ENCODE results near the gene ARHGAP6.
A peak's percentile ranks its signal among the peaks of the same experiment; 100 is the strongest.

Gene ARHGAP6

DNA sequence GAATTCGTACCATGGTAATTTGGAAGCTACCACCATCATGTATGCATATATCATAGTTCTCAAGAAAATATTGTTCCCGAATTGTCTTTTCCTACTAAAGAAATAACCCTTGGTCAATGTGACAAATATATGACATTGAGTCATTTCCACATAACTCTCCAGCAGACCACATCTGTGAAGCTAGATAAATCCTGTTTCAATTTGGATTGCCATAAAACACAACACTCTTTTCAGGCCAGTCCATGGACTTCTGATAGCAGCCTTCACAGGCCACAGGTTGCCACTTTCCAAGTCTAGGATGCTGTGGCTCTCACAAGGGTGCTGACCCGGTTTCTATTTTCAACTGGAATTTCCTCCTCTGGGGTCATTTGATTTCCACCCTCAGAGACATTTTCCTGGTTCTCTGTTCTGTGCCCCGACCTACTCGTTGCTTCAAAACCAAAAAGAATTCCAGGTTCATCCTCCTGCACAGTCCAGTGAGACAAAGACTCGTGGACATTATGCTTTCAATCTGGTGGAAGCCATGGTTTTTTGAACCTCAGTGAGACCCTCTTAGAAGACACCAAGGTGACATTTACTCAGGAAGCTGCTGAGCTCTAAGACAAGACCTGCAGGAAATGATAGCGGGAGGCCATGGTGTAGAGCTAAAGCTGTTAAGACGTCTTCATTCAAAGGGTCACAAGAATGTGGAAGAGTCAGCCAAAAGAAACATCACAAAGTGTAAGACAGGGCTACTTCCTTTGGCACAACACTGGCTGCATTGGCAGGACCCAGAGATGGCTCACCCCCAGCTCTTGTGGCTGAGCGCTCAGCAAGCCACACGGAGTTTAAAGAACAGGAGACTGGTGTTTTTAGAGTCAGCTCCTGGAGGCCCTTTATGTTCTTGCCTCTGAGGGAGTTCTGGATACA is 252.8 kb downstream of the ARHGAP6 start:
- POLR2A ChIA-PET = interaction anchor here (0.6 kb wide), 1 partner anchor 41 kb away, joined by 3 read pairs; no protein-coding TSS in a partner anchor
- H3K9me3 ChIP-seq (ENCODE audit: control extremely low read depth in 1 of 5, control insufficient read depth in 4 of 5, insufficient read depth in 2 of 5, low read depth in 1 of 5, low read length in 4 of 5) = no peaks in the 10 kb centered on the region
- peaks cover 0 to 6% (median 0%) of the 10 kb centered on the region in 4 experiments for H3K4me1 ChIP-seq (ENCODE audit: control extremely low read depth in 1 of 4, control insufficient read depth in 4 of 4, insufficient read depth in 4 of 4, low read length in 3 of 4)
- H3K27ac ChIP-seq (ENCODE audit: insufficient read depth in 1 of 2, low read depth in 1 of 2, low read length in 2 of 2, poor library complexity in 1 of 2, severe bottlenecking in 2 of 2) = peak overlapping the region in 1 of 2 experiments; percentile 52
- H3K27me3 ChIP-seq (replicated peaks in 2 of 5; ENCODE audit: control insufficient read depth in 4 of 5, insufficient read depth in 5 of 5, low read length in 4 of 5) = peaks cover 0 to 1% (median 0%) of the 10 kb centered on the region in 5 experiments
- CTCF ChIA-PET = interaction anchor here (1.3 kb wide), 1 partner anchor 11 kb away, joined by 3 read pairs; no protein-coding TSS in a partner anchor
- H3K36me3 ChIP-seq (ENCODE audit: control insufficient read depth in 4 of 4, insufficient read depth in 4 of 4, low read length in 3 of 4) = no peaks in the 10 kb centered on the region
- peak in 2 of 3 donors; percentile 22 to 52 for DNase-seq
- no peak overlapping the region for H3K4me3 ChIP-seq (ENCODE audit: control insufficient read depth in 1 of 7, extremely low read depth in 1 of 7, insufficient read depth in 4 of 7, low read depth in 2 of 7, low read length in 6 of 7)
- WGBS (ENCODE audit: insufficient coverage) = 60% methylated on average over 7 of the region's 10 CpGs

DNA sequence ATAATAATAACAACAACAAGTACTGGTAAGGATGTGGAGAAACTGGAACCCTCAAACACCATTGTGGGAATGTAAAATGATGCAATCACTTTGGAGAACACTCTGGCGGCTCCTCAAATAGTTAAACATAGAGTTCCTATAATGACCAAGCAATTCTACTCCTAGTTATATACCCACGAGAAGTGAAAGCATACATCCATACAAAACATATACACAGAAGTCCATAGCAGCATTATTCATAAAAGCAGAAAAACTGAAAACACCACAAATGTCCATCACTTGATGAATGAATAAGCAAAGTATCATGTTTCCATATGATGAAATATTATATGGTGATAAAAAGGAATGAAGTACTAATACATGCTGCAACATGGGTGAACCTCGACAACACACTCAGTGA is 255.8 kb downstream of the ARHGAP6 start:
- Histone ChIP-seq H3K4me1 (ENCODE audit: control extremely low read depth in 1 of 4, control insufficient read depth in 4 of 4, insufficient read depth in 4 of 4, low read length in 3 of 4) (no peaks in the 10 kb centered on the region), H3K27ac (ENCODE audit: insufficient read depth in 1 of 2, low read depth in 1 of 2, low read length in 2 of 2, poor library complexity in 1 of 2, severe bottlenecking in 2 of 2) (no peak overlapping the region), H3K4me3 (ENCODE audit: control insufficient read depth in 1 of 7, extremely low read depth in 1 of 7, insufficient read depth in 4 of 7, low read depth in 2 of 7, low read length in 6 of 7) (no peak overlapping the region), H3K36me3 (ENCODE audit: control insufficient read depth in 4 of 4, insufficient read depth in 4 of 4, low read length in 3 of 4) (no peaks in the 10 kb centered on the region), H3K9me3 (ENCODE audit: control extremely low read depth in 1 of 5, control insufficient read depth in 4 of 5, insufficient read depth in 2 of 5, low read depth in 1 of 5, low read length in 4 of 5) (no peaks in the 10 kb centered on the region), H3K27me3 (replicated peaks in 2 of 5; ENCODE audit: control insufficient read depth in 4 of 5, insufficient read depth in 5 of 5, low read length in 4 of 5) (no peaks in the 10 kb centered on the region)
- WGBS (ENCODE audit: insufficient coverage) = 75% methylated on average over 1 of the region's 3 CpGs
- DNase-seq = no peak
- POLR2A ChIA-PET = no interaction called here
- CTCF ChIA-PET = no interaction called here

DNA sequence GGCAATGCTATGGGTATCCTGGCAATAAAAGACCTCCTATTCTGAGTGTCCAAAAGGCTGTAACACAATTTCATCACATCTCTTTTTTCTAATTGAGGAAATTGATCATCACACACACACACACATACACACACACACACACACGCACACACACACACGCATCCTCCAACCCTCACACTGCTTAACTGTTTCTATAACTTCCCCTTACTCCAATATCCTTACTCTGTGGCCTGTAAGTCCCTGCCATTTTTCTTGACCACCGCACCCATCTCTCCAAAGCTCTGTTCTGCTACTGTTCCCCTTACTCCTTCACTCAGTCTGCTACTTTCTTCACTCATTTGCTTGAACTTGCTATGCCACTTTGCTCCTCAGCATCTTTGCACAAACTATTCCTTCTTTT is 256.9 kb downstream of the ARHGAP6 start:
- DNase-seq = no peak
- no peaks in the 10 kb centered on the region for H3K27me3 ChIP-seq (replicated peaks in 2 of 5; ENCODE audit: control insufficient read depth in 4 of 5, insufficient read depth in 5 of 5, low read length in 4 of 5)
- POLR2A ChIA-PET = no interaction called here
- no peaks in the 10 kb centered on the region for H3K9me3 ChIP-seq (ENCODE audit: control extremely low read depth in 1 of 5, control insufficient read depth in 4 of 5, insufficient read depth in 2 of 5, low read depth in 1 of 5, low read length in 4 of 5)
- H3K27ac ChIP-seq (ENCODE audit: insufficient read depth in 1 of 2, low read depth in 1 of 2, low read length in 2 of 2, poor library complexity in 1 of 2, severe bottlenecking in 2 of 2) = no peak overlapping the region
- H3K4me3 ChIP-seq (ENCODE audit: control insufficient read depth in 1 of 7, extremely low read depth in 1 of 7, insufficient read depth in 4 of 7, low read depth in 2 of 7, low read length in 6 of 7) = no peak overlapping the region
- CTCF ChIA-PET = no interaction called here
- no peaks in the 10 kb centered on the region for H3K36me3 ChIP-seq (ENCODE audit: control insufficient read depth in 4 of 4, insufficient read depth in 4 of 4, low read length in 3 of 4)
- H3K4me1 ChIP-seq (ENCODE audit: control extremely low read depth in 1 of 4, control insufficient read depth in 4 of 4, insufficient read depth in 4 of 4, low read length in 3 of 4) = no peaks in the 10 kb centered on the region
- WGBS (ENCODE audit: insufficient coverage) = 76% methylated on average over 3 of the region's 3 CpGs

DNA sequence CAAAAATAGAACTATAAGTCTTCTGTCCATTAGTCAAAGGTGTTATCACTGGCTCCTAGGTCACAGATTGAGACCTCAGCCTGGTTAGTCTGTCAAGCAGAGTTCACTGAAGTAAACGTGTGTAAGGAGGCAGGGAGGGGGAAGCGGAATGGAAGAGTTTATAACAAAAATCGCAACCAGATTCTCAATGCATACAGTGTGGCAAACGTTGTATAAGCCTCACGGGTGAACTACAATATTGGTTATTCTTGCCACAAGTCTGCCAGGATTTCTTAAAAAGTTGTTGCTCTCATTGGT is 257.7 kb downstream of the ARHGAP6 start:
- Histone ChIP-seq H3K27ac (ENCODE audit: insufficient read depth in 1 of 2, low read depth in 1 of 2, low read length in 2 of 2, poor library complexity in 1 of 2, severe bottlenecking in 2 of 2) (no peak overlapping the region), H3K27me3 (replicated peaks in 2 of 5; ENCODE audit: control insufficient read depth in 4 of 5, insufficient read depth in 5 of 5, low read length in 4 of 5) (no peaks in the 10 kb centered on the region), H3K4me3 (ENCODE audit: control insufficient read depth in 1 of 7, extremely low read depth in 1 of 7, insufficient read depth in 4 of 7, low read depth in 2 of 7, low read length in 6 of 7) (no peak overlapping the region), H3K36me3 (ENCODE audit: control insufficient read depth in 4 of 4, insufficient read depth in 4 of 4, low read length in 3 of 4) (no peaks in the 10 kb centered on the region), H3K9me3 (ENCODE audit: control extremely low read depth in 1 of 5, control insufficient read depth in 4 of 5, insufficient read depth in 2 of 5, low read depth in 1 of 5, low read length in 4 of 5) (no peaks in the 10 kb centered on the region), H3K4me1 (ENCODE audit: control extremely low read depth in 1 of 4, control insufficient read depth in 4 of 4, insufficient read depth in 4 of 4, low read length in 3 of 4) (no peaks in the 10 kb centered on the region)
- DNase-seq = no peak
- CTCF ChIA-PET = no interaction called here
- POLR2A ChIA-PET = interaction anchor here (0.5 kb wide), 1 partner anchor 887 kb away, joined by 3 read pairs; no protein-coding TSS in a partner anchor
- WGBS (ENCODE audit: insufficient coverage) = 68% methylated on average over 2 of the region's 5 CpGs

DNA sequence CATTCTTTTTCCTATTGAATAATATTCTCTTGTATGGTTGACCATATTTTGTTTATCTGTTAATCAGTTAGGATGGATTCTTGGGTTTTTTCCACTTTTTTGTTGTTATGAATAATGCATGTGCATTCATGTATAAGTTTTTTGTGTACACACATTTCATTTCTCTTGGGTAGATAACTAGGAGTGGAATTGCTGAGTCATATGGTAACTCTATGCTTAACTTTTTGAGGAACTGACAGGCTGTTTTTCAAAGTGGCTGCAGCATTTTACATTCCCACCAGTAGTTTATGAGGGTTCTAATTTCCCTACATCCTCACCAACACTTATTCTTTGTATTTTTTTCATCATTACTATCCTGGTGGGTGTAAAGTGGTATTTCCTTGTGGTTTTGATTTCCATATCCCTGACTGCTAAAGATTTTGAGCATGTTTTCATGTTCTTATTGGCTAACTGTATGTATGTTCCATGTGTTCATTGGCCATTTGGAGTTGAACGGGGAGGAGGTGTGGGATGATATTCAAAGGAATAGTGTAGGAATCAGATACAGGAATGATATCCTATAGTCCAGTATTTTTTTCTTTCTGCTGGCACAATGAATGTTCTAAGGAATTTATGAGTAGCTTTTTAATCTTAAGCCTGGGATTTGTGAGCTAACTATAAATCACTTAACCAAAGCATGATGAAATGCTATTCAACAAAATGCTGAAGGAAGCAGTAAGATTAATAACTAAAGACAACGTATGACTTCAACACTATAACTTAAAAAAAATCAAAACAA is 258.2 kb downstream of the ARHGAP6 start:
- Histone ChIP-seq H3K4me1 (ENCODE audit: control extremely low read depth in 1 of 4, control insufficient read depth in 4 of 4, insufficient read depth in 4 of 4, low read length in 3 of 4) (no peaks in the 10 kb centered on the region), H3K36me3 (ENCODE audit: control insufficient read depth in 4 of 4, insufficient read depth in 4 of 4, low read length in 3 of 4) (no peaks in the 10 kb centered on the region), H3K4me3 (ENCODE audit: control insufficient read depth in 1 of 7, extremely low read depth in 1 of 7, insufficient read depth in 4 of 7, low read depth in 2 of 7, low read length in 6 of 7) (no peak overlapping the region), H3K27me3 (replicated peaks in 2 of 5; ENCODE audit: control insufficient read depth in 4 of 5, insufficient read depth in 5 of 5, low read length in 4 of 5) (no peaks in the 10 kb centered on the region), H3K27ac (ENCODE audit: insufficient read depth in 1 of 2, low read depth in 1 of 2, low read length in 2 of 2, poor library complexity in 1 of 2, severe bottlenecking in 2 of 2) (peak overlapping the region in 1 of 2 experiments; percentile 14), H3K9me3 (ENCODE audit: control extremely low read depth in 1 of 5, control insufficient read depth in 4 of 5, insufficient read depth in 2 of 5, low read depth in 1 of 5, low read length in 4 of 5) (no peaks in the 10 kb centered on the region)
- no CpG with 5 or more reads among the region's 2 CpGs for WGBS (ENCODE audit: insufficient coverage)
- DNase-seq = peak in 1 of 3 donors; percentile 27
- POLR2A ChIA-PET = interaction anchor here (0.5 kb wide), 1 partner anchor 888 kb away, joined by 3 read pairs; no protein-coding TSS in a partner anchor
- CTCF ChIA-PET = no interaction called here

DNA sequence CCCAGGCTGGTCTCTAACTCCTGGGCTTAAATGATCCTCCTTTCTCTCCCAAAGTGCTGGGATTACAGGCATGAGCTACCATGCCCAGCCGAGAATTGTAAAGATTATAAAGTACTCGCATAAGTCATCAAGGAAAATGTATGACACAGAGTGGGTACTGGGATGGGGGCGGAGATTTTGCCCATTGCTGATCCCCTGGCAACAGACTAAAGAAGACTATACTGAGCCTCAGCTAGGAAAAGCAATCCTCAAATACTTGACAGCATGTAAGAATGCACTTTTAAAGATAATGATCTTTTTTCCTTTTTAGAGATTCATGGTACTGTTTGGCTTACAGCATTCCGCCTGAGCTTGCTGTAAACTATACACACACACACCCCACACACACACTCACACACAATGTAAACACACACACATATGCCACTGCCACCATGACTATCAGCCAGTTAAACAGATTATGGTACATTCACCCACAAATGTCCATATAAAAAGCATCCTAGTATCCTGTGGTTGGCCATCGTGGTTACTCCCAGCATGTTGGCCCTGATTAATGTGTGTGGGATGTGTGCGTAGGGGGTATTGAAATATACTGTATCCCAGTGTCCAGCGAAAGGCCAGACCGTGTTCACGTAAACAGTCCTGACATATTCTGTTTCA is 259.5 kb downstream of the ARHGAP6 start:
- ChIA-PET POLR2A (no interaction called here), CTCF (no interaction called here)
- H3K4me1 ChIP-seq (ENCODE audit: control extremely low read depth in 1 of 4, control insufficient read depth in 4 of 4, insufficient read depth in 4 of 4, low read length in 3 of 4) = no peaks in the 10 kb centered on the region
- no peak overlapping the region for H3K4me3 ChIP-seq (ENCODE audit: control insufficient read depth in 1 of 7, extremely low read depth in 1 of 7, insufficient read depth in 4 of 7, low read depth in 2 of 7, low read length in 6 of 7)
- no peaks in the 10 kb centered on the region for H3K9me3 ChIP-seq (ENCODE audit: control extremely low read depth in 1 of 5, control insufficient read depth in 4 of 5, insufficient read depth in 2 of 5, low read depth in 1 of 5, low read length in 4 of 5)
- no peak overlapping the region for H3K27ac ChIP-seq (ENCODE audit: insufficient read depth in 1 of 2, low read depth in 1 of 2, low read length in 2 of 2, poor library complexity in 1 of 2, severe bottlenecking in 2 of 2)
- H3K27me3 ChIP-seq (replicated peaks in 2 of 5; ENCODE audit: control insufficient read depth in 4 of 5, insufficient read depth in 5 of 5, low read length in 4 of 5) = no peaks in the 10 kb centered on the region
- WGBS (ENCODE audit: insufficient coverage) = 100% methylated on average over 1 of the region's 9 CpGs
- no peak for DNase-seq
- H3K36me3 ChIP-seq (ENCODE audit: control insufficient read depth in 4 of 4, insufficient read depth in 4 of 4, low read length in 3 of 4) = no peaks in the 10 kb centered on the region
